ENCODE measurements around the gene TMEFF1. TPM values are rescaled to one million over a fixed set of nuclear protein-coding genes. Genes with fewer than 3 reads are reported as not detected.

Gene TMEFF1
- total RNA-seq, 1 experiment from 2014 or later, result 3.3 TPM

DNA sequence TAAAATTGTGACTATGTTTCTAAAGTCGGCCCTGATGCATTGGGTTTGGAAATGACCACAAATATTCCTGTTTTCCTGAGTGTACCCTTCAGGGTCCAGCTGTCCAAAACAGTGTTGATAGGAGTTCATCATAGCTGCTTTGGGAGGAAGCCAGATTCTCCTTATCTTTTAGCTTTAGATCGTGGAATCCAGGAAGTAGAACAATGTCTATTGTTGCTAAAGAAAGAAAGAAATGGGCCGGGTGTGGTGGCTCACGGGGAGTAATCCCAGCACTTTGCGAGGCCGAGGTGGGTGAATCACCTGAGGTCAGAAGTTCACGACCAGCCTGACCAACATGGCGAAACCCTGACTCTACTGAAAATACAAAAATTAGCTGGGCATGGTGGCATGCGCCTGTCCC is 114.4 kb downstream of the TMEFF1 start:
- Histone ChIP-seq H3K9me2 (ENCODE audit: insufficient read depth) (no peaks in the 10 kb centered on the region), H3K79me2 (ENCODE audit: insufficient read depth, low read length) (no peaks in the 10 kb centered on the region), H3K27ac (ENCODE audit: low read depth, low read length) (no peak overlapping the region), H3K4me1 (ENCODE audit: control insufficient read depth in 1 of 2, insufficient read depth in 2 of 2, low read length in 2 of 2) (peaks cover 8 to 34% of the 10 kb centered on the region in 2 experiments; a peak in 3 of 4 replicates), H3K36me3 (ENCODE audit: control insufficient read depth in 1 of 2, insufficient read depth in 2 of 2, low read length in 2 of 2) (no peaks in the 10 kb centered on the region), H2AFZ (ENCODE audit: low read depth, low read length, poor library complexity, severe bottlenecking) (no peak overlapping the region), H3K9ac (ENCODE audit: low read length) (no peak overlapping the region), H4K20me1 (ENCODE audit: insufficient read depth) (no peaks in the 10 kb centered on the region), H3K4me2 (ENCODE audit: low read length) (peak overlapping the region; percentile 68), H3K9me3 (ENCODE audit: control insufficient read depth in 1 of 2, insufficient read depth in 1 of 2, low read depth in 1 of 2, low read length in 2 of 2) (no peaks in the 10 kb centered on the region), H3K27me3 (ENCODE audit: insufficient read depth, low read length) (no peaks in the 10 kb centered on the region), H3K4me3 (replicated peaks in 1 of 2; ENCODE audit: low read depth in 1 of 2, low read length in 2 of 2) (peak overlapping the region in 1 of 2 experiments; percentile 19; a peak in 2 of 4 replicates)
- DNase-seq (ENCODE audit: low read depth, low spot score) (peak; percentile 26), ATAC-seq (peak; percentile 81)
- RAD21 ChIA-PET (ENCODE audit: low non-redundant PET in 1 of 2, low total read pairs in 2 of 2, uncharacterized antibody in 2 of 2, unreplicated experiment in 2 of 2), result no interaction called here
- no peak for TF ChIP-seq EZH2phosphoT487 (IDR thresholded peaks at IDR 0.05; ENCODE audit: borderline replicate concordance)
- TF ChIP-seq SP1 (IDR thresholded peaks at IDR 0.05; ENCODE audit: low read depth), result peak; percentile 48
- TF ChIP-seq, protein P1, sequence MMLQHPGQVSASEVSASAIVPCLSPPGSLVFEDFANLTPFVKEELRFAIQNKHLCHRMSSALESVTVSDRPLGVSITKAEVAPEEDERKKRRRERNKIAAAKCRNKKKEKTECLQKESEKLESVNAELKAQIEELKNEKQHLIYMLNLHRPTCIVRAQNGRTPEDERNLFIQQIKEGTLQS (IDR thresholded peaks at IDR 0.05), result no peak
- TF ChIP-seq ELF1 (IDR thresholded peaks at IDR 0.05; ENCODE audit: borderline replicate concordance, low read depth), result peak; percentile 32; the same call in 1 of the 2 replicates
- TF ChIP-seq JUND (IDR thresholded peaks at IDR 0.05), result peak; percentile 50
- TF ChIP-seq, protein P2, sequence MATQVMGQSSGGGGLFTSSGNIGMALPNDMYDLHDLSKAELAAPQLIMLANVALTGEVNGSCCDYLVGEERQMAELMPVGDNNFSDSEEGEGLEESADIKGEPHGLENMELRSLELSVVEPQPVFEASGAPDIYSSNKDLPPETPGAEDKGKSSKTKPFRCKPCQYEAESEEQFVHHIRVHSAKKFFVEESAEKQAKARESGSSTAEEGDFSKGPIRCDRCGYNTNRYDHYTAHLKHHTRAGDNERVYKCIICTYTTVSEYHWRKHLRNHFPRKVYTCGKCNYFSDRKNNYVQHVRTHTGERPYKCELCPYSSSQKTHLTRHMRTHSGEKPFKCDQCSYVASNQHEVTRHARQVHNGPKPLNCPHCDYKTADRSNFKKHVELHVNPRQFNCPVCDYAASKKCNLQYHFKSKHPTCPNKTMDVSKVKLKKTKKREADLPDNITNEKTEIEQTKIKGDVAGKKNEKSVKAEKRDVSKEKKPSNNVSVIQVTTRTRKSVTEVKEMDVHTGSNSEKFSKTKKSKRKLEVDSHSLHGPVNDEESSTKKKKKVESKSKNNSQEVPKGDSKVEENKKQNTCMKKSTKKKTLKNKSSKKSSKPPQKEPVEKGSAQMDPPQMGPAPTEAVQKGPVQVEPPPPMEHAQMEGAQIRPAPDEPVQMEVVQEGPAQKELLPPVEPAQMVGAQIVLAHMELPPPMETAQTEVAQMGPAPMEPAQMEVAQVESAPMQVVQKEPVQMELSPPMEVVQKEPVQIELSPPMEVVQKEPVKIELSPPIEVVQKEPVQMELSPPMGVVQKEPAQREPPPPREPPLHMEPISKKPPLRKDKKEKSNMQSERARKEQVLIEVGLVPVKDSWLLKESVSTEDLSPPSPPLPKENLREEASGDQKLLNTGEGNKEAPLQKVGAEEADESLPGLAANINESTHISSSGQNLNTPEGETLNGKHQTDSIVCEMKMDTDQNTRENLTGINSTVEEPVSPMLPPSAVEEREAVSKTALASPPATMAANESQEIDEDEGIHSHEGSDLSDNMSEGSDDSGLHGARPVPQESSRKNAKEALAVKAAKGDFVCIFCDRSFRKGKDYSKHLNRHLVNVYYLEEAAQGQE (IDR thresholded peaks at IDR 0.05; ENCODE audit: low read depth), result no peak
- TF ChIP-seq FOSL1 (IDR thresholded peaks at IDR 0.05; ENCODE audit: low read depth), result peak; percentile 30; the same call in 1 of the 2 replicates
- TF ChIP-seq CEBPB (IDR thresholded peaks at IDR 0.05; ENCODE audit: low read depth), result peak; percentile 43; the same call in 1 of the 2 replicates
- TF ChIP-seq, protein P3, sequence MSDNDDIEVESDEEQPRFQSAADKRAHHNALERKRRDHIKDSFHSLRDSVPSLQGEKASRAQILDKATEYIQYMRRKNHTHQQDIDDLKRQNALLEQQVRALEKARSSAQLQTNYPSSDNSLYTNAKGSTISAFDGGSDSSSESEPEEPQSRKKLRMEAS (IDR thresholded peaks at IDR 0.05), result no peak
- TF ChIP-seq ZFX (IDR thresholded peaks at IDR 0.05), result no peak
- TF ChIP-seq, protein P4, sequence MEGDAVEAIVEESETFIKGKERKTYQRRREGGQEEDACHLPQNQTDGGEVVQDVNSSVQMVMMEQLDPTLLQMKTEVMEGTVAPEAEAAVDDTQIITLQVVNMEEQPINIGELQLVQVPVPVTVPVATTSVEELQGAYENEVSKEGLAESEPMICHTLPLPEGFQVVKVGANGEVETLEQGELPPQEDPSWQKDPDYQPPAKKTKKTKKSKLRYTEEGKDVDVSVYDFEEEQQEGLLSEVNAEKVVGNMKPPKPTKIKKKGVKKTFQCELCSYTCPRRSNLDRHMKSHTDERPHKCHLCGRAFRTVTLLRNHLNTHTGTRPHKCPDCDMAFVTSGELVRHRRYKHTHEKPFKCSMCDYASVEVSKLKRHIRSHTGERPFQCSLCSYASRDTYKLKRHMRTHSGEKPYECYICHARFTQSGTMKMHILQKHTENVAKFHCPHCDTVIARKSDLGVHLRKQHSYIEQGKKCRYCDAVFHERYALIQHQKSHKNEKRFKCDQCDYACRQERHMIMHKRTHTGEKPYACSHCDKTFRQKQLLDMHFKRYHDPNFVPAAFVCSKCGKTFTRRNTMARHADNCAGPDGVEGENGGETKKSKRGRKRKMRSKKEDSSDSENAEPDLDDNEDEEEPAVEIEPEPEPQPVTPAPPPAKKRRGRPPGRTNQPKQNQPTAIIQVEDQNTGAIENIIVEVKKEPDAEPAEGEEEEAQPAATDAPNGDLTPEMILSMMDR (IDR thresholded peaks at IDR 0.05 in 2 of 3, conservative IDR thresholded peaks at IDR 0.05 in 1 of 3; ENCODE audit: borderline replicate concordance in 1 of 3, insufficient read depth in 1 of 3, low read depth in 2 of 3, low read length in 2 of 3), result no peak
- CTCF ChIA-PET, result no interaction called here
- POLR2A ChIA-PET, result no interaction called here
- intact Hi-C loops (cut with micrococcal nuclease), result no loop called here
- BruUV-seq (replicated peaks), result no TSS peak

All from HCT116 (cell line).